GM10248 (cell line): Measurements from ENCODE around the gene ZFP69B.

Experiments
- CTCF ChIA-PET: fragments of 300-600 bp; sonication (Branson Sonifier 250); formaldehyde crosslinking; extraction: SDS; loops from one replicate; lab custom pipeline; 2021; ENCODE audit warnings: antibody characterized with exemption; lab: Yijun Ruan, JAX
- POLR2A ChIA-PET: fragments of 350-650 bp; sonication (Branson Sonifier 250); formaldehyde crosslinking; extraction: SDS; loops from one replicate; lab custom pipeline; 2020; ENCODE audit warnings: antibody characterized with exemption; lab: Yijun Ruan, JAX
- DNase-seq: peaks from one replicate; pipeline ENCODE4 v3.0.0; 2012; ENCODE audit errors: extremely low spot score
- TF ChIP-seq, protein P1 (sequence below): IDR thresholded peaks from 2 replicates; pipeline ENCODE4 v1.5.1; 2012; ENCODE audit warnings: mild to moderate bottlenecking, low read depth; ENCODE audit errors: extremely low read depth, missing control alignments, control extremely low read depth

ZFP69B gene

GRCh38 chr1:40432644-40433390 lies 17.5 kb upstream of the ZFP69B start:
- ChIA-PET CTCF (interaction anchor here (1.8 to 3.3 kb wide), 2 partner anchors 7 to 28 kb away, joined by 6 to 13 read pairs; no protein-coding TSS in a partner anchor), POLR2A (interaction anchor here (0.7 kb wide), 1 partner anchor 111 kb away, joined by 4 read pairs; no protein-coding TSS in a partner anchor)
- DNase-seq: no peak
- TF ChIP-seq, protein P1, sequence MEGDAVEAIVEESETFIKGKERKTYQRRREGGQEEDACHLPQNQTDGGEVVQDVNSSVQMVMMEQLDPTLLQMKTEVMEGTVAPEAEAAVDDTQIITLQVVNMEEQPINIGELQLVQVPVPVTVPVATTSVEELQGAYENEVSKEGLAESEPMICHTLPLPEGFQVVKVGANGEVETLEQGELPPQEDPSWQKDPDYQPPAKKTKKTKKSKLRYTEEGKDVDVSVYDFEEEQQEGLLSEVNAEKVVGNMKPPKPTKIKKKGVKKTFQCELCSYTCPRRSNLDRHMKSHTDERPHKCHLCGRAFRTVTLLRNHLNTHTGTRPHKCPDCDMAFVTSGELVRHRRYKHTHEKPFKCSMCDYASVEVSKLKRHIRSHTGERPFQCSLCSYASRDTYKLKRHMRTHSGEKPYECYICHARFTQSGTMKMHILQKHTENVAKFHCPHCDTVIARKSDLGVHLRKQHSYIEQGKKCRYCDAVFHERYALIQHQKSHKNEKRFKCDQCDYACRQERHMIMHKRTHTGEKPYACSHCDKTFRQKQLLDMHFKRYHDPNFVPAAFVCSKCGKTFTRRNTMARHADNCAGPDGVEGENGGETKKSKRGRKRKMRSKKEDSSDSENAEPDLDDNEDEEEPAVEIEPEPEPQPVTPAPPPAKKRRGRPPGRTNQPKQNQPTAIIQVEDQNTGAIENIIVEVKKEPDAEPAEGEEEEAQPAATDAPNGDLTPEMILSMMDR: no peak

GRCh38 chr1:40435471-40435870 lies 14.8 kb upstream of the ZFP69B start:
- DNase-seq: no peak
- ChIA-PET POLR2A (interaction anchor here (0.6 kb wide), 1 partner anchor 344 kb away, joined by 4 read pairs; no protein-coding TSS in a partner anchor), CTCF (interaction anchor here (1.0 to 3.3 kb wide), 3 partner anchors 10 to 28 kb away, joined by 3 to 13 read pairs (median 7); no protein-coding TSS in a partner anchor)
- TF ChIP-seq, protein P1: no peak

DNA sequence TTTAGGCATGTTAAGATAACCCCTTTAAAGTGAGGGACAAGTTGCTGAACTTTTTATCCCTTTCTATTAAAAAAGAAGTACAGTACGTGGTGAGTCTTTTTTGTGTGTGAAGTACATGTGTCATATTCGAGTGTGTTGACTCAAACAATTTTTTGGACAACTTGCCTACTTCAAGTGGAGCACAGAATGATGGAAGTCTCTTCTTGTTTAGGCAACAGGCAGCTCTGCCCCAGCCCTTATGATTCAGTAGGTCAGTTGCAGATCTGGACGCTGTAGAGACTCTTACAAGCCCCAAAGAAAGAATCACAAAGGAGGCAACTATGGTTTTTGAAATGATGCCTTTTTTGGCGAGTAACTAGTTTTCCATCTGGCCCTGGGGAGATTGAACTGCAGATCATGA lies 14.4 kb upstream of the ZFP69B start:
- no peak for DNase-seq
- TF ChIP-seq, protein P1: no peak
- ChIA-PET POLR2A (no interaction called here), CTCF (interaction anchor here (1.0 to 2.2 kb wide), 2 partner anchors 12 to 28 kb away, joined by 3 to 7 read pairs; no protein-coding TSS in a partner anchor)

GRCh38 chr1:40438391-40439015 lies 11.8 kb upstream of the ZFP69B start:
- POLR2A ChIA-PET: no interaction called here
- CTCF ChIA-PET: interaction anchor here (0.5 to 4.5 kb wide), 12 partner anchors 9 to 1213 kb away, joined by 3 to 27 read pairs (median 4); partner anchors contain the start of gene ZFP69B
- peak; percentile 34 for DNase-seq
- TF ChIP-seq, protein P1: no peak

DNA sequence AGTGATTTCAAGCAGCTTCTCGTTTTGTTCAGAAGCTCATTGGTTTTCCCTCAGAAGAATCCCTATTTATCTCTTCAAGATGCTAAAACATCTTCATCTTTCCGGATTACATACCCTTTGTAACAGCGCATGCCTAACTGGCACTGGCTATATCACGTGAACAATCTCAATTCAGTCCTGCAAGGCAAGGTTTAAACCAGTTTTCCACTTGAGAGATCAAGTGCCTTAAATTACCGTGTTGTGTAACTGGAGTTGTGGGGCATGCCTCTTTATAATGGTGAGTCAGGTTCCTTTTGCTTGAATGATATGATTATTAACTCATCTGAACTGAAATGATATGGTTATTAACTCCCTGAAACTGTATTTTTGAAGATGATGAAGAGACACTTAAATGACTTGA lies 11.0 kb upstream of the ZFP69B start:
- POLR2A ChIA-PET: no interaction called here
- TF ChIP-seq, protein P1: no peak
- CTCF ChIA-PET: interaction anchor here (1.2 to 4.5 kb wide), 3 partner anchors 11 to 21 kb away, joined by 3 to 27 read pairs (median 4); partner anchors contain the start of gene ZFP69B
- DNase-seq: no peak
